MM.1S (cell line): ENCODE results near the gene PHETA1.

Experiments used
- DNase-seq: peaks from one replicate; pipeline ENCODE4 v3.0.0-alpha.2; 2015
- H2AFZ ChIP-seq: fragments of 300-600 bp; sonication (generic); 2 replicates; pipeline ENCODE4 v1.6.0; 2016; ENCODE audit warnings: antibody characterized with exemption, low read length
- H3F3A ChIP-seq: fragments of 300-600 bp; sonication (generic); 2 replicates; pipeline ENCODE4 v1.6.1; 2016; ENCODE audit warnings: mild to moderate bottlenecking, antibody characterized with exemption, low read length, moderate library complexity, mixed read lengths; ENCODE audit not compliant: insufficient read depth
- H3K27ac ChIP-seq: fragments of 300-600 bp; sonication (generic); 2 replicates; pipeline ENCODE4 v1.5.1; 2016; ENCODE audit warnings: mild to moderate bottlenecking, low read length
- H3K27me3 ChIP-seq: fragments of 300-600 bp; sonication (generic); replicated peaks from 2 replicates; pipeline ENCODE4 v1.6.0; 2016; ENCODE audit warnings: low read length; ENCODE audit not compliant: insufficient read depth
- H3K36me3 ChIP-seq: fragments of 300-600 bp; sonication (generic); replicated peaks from 2 replicates; pipeline ENCODE4 v1.6.1; 2016; ENCODE audit warnings: mild to moderate bottlenecking, low read length, mixed read lengths; ENCODE audit not compliant: insufficient read depth
- H3K4me1 ChIP-seq: fragments of 300-600 bp; sonication (generic); 2 replicates; pipeline ENCODE4 v1.6.1; 2016; ENCODE audit warnings: low read length, mixed read lengths
- H3K4me2 ChIP-seq: fragments of 300-600 bp; sonication (generic); 2 replicates; pipeline ENCODE4 v1.6.0; 2016; ENCODE audit warnings: low read depth, low read length
- H3K4me3 ChIP-seq: fragments of 300-600 bp; sonication (generic); 2 replicates; pipeline ENCODE4 v1.5.1; 2016; ENCODE audit warnings: low read length, mixed read lengths
- H3K79me2 ChIP-seq: fragments of 300-600 bp; sonication (generic); 2 replicates; pipeline ENCODE4 v1.6.1; 2016; ENCODE audit warnings: mixed run types, low read length, mixed read lengths
- H3K9ac ChIP-seq: fragments of 300-600 bp; sonication (generic); 2 replicates; pipeline ENCODE4 v1.6.1; 2016; ENCODE audit warnings: low read length, mixed read lengths
- H3K9me2 ChIP-seq: fragments of 300-600 bp; sonication (generic); replicated peaks from 2 replicates; pipeline ENCODE4 v1.6.1; 2016; ENCODE audit warnings: mild to moderate bottlenecking, low read length, mixed read lengths; ENCODE audit not compliant: insufficient read depth
- H3K9me3 ChIP-seq: fragments of 300-600 bp; sonication (generic); replicated peaks from 2 replicates; pipeline ENCODE4 v1.6.1; 2016; ENCODE audit warnings: mild to moderate bottlenecking, low read length, mixed read lengths; ENCODE audit not compliant: insufficient read depth
- H4K20me1 ChIP-seq: fragments of 300-600 bp; sonication (generic); 2 replicates; pipeline ENCODE4 v1.6.1; 2016; ENCODE audit warnings: mild to moderate bottlenecking, low read length, moderate library complexity, mixed read lengths; ENCODE audit not compliant: insufficient read depth
- CTCF ChIP-seq: fragments of 300-600 bp; sonication (generic); IDR thresholded peaks from 2 replicates; pipeline ENCODE4 v1.5.1; 2016; ENCODE audit warnings: antibody characterized with exemption, low read length, mixed read lengths
- EZH2 ChIP-seq: fragments of 300-600 bp; sonication (generic); optimal IDR thresholded peaks from 2 replicates; pipeline ENCODE3; 2017; ENCODE audit warnings: low read depth, mild to moderate bottlenecking, antibody characterized with exemption, low read length, mixed read lengths
- EZH2phosphoT487 ChIP-seq: fragments of 300-600 bp; sonication (generic); IDR thresholded peaks from 2 replicates; pipeline ENCODE4 v1.6.1; 2018; ENCODE audit warnings: antibody characterized with exemption, low read length

PHETA1 gene

DNA sequence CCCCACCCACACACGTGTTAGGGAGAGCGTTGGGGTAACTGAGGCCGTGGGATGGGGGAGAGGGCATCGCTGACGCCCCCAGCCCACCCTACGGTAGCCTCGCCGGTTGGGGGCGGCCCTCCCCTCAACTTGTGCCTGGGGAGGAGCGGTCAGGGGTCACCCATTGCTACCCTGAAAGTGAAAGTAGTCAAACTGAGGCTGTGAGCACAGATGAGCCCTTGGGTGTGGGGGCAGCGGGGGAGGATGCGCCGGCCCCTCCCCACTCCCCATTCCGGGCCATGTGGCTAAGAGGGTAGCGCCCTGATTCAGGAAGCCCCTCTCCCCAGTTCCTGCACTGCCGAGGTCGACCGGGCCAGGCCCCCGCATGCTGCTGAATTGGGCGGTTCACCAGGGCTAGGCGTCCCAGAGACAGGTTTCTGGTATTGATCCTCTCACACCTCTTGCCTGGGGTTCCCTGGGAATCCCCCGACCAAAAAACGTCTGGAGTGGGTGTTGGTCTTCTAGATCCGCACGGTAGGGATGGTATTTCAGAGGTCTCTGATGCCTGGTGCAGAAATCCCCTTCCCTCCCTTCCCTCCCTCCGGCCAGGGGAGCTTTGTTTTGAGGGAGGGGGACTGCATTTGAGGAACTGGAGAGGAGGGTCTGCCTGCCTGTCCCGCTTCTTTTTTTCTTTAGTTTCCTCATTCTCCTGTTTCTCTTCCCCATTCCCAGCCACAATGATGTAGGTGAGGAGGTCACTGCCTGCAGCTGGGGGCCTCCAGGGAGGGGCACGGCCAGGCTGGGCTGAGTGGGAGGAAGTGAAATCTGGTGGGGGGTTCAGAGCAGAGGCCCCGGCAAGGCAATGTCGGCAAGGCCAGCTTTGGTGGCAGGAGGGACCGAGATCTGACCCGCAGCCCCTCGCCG, 37.8 kb upstream of the PHETA1 start:
- peaks cover 18% of the 10 kb centered on the region for H3F3A ChIP-seq
- no peaks in the 10 kb centered on the region for H3K36me3 ChIP-seq
- no peaks in the 10 kb centered on the region for H3K9me2 ChIP-seq
- peak; percentile 13 for DNase-seq
- H3K9ac ChIP-seq = peak overlapping the region; percentile 69
- TF ChIP-seq EZH2 (no peak), CTCF (no peak), EZH2phosphoT487 (no peak)
- H3K4me2 ChIP-seq = peak overlapping the region; percentile 77
- peaks cover 14% of the 10 kb centered on the region for H3K4me1 ChIP-seq
- peak overlapping the region; percentile 85 for H3K4me3 ChIP-seq
- H4K20me1 ChIP-seq = no peaks in the 10 kb centered on the region
- peaks cover 47% of the 10 kb centered on the region for H3K79me2 ChIP-seq
- H3K27me3 ChIP-seq = no peaks in the 10 kb centered on the region
- H3K9me3 ChIP-seq = no peaks in the 10 kb centered on the region
- no peak overlapping the region for H2AFZ ChIP-seq
- no peak overlapping the region for H3K27ac ChIP-seq

DNA sequence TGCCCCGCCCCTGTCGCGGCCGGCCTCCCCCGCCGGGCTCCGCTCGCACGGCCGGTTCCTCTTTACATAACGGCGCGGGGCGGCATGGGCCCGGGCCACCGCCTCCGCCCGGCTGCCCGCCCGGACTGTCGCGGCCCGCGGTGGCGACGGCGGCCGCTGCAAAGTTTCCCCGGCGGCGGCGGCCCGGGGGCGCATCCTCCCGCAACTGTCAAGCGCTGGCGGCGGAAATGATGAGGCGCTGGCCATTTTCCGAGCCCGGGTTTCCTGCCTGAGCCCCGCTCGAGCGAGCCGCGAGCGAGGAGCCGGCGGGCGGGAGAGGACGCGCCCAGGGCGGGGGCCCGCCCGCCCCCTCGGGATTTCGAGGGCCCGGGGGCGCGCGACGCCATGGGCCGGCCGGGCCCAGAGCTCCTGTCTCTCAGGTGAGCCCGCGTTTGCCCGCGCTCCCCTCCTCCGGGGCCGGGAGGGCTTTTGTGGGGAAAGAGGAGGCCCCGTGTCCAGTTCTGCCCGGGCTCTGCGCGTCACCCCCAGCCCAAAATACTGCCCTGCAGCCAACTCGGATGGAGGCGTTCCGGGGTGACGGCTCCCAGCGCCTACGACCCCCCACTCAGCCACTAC, 37.1 kb upstream of the PHETA1 start, which contains the start of gene SH2B3:
SH2B3 (plus strand) TSS at position 65 of the 615 bp plus-strand sequence. CDS start 12,223 bp downstream, outside the sequence.
- Histone ChIP-seq H4K20me1 (no peaks in the 10 kb centered on the region), H3K4me3 (peak within 1 kb of the TSS; percentile 85), H3K27me3 (no peaks in the 10 kb centered on the region), H3K9ac (peak within 1 kb of the TSS; percentile 69), H3K79me2 (peaks cover 47% of the 10 kb centered on the region), H3K4me1 (peaks cover 14% of the 10 kb centered on the region), H3K9me2 (no peaks in the 10 kb centered on the region), H3K27ac (no peak within 1 kb of the TSS), H3F3A (peaks cover 18% of the 10 kb centered on the region), H2AFZ (0 out of 2 replicates have a peak within 1 kb of the TSS, but pooled peaks have one; percentile 45), H3K9me3 (no peaks in the 10 kb centered on the region), H3K4me2 (peak within 1 kb of the TSS; percentile 77), H3K36me3 (no peaks in the 10 kb centered on the region)
- no peak for DNase-seq
- TF ChIP-seq EZH2 = no peak
- no peak for TF ChIP-seq CTCF
- no peak for TF ChIP-seq EZH2phosphoT487

- Histone ChIP-seq H3K4me1 (peaks cover 14% of the 10 kb centered on the region), H3K79me2 (peaks cover 42% of the 10 kb centered on the region), H3K4me3 (peak overlapping the region; percentile 53), H2AFZ (0 out of 2 replicates have a peak overlapping the region, but pooled peaks have one; percentile 45), H3K9me3 (no peaks in the 10 kb centered on the region), H3K36me3 (no peaks in the 10 kb centered on the region), H3K27me3 (no peaks in the 10 kb centered on the region), H3K9me2 (no peaks in the 10 kb centered on the region), H3K27ac (no peak overlapping the region), H3K9ac (peak overlapping the region; percentile 50; the same call in 1 of the 2 replicates), H4K20me1 (no peaks in the 10 kb centered on the region), H3F3A (peaks cover 18% of the 10 kb centered on the region), H3K4me2 (peak overlapping the region; percentile 57; the same call in 1 of the 2 replicates)
- peak; percentile 91 for DNase-seq
- no peak for TF ChIP-seq EZH2phosphoT487
- TF ChIP-seq CTCF = peak; percentile 21; the same call in 1 of the 2 replicates
These were observed 36.4 kb upstream of the PHETA1 start for GRCh38 chr12:111405149-111405858.
